WTC11 (cell line): ENCODE data around the gene MTG1. TPM values are rescaled to one million over a fixed set of nuclear protein-coding genes. Genes with fewer than 3 reads are reported as not detected.

Source experiments
- ATAC-seq: fragments of 200-7000 bp; cut with Tn5 transposase; 2 replicates; pipeline ENCODE4 v1.10.0; 2021; ENCODE audit warnings: mild to moderate bottlenecking, moderate library complexity
- CTCF ChIA-PET: fragments of 300-600 bp; sonication (Branson Sonifier 250); formaldehyde crosslinking; loops from one replicate; lab custom pipeline; 2021; ENCODE audit warnings: antibody characterized with exemption; lab: Charles Lee
- POLR2A ChIA-PET: fragments of 350-600 bp; sonication (Branson Sonifier 250); formaldehyde crosslinking; loops from one replicate; lab custom pipeline; 2021; ENCODE audit warnings: antibody characterized with exemption; lab: Charles Lee
- DNase-seq: peaks from one replicate; pipeline ENCODE4 v3.0.0; 2021; ENCODE audit warnings: low spot score
- H3K27ac Mint-ChIP-seq: 2 replicates; pipeline ENCODE4 v1.8.0; 2021; ENCODE audit warnings: mixed read lengths
- H3K27me3 Mint-ChIP-seq: 2 replicates; pipeline ENCODE4 v1.8.0; 2021; ENCODE audit warnings: low read depth, mild to moderate bottlenecking, moderate library complexity, mixed read lengths
- H3K36me3 Mint-ChIP-seq: 2 replicates; pipeline ENCODE4 v1.8.0; 2021; ENCODE audit warnings: mixed read lengths
- H3K4me1 Mint-ChIP-seq: 2 replicates; pipeline ENCODE4 v1.8.0; 2022; ENCODE audit warnings: mixed read lengths
- H3K4me3 Mint-ChIP-seq: 2 replicates; pipeline ENCODE4 v1.8.0; 2021; ENCODE audit warnings: mild to moderate bottlenecking, moderate library complexity, mixed read lengths
- H3K9me3 Mint-ChIP-seq: 2 replicates; pipeline ENCODE4 v1.8.0; 2021; ENCODE audit warnings: mixed read lengths
- ATF1 ChIP-seq: sonication (generic); formaldehyde crosslinking; IDR thresholded peaks from 2 replicates; pipeline ENCODE4 v1.8.1; 2023; ENCODE audit warnings: mild to moderate bottlenecking, moderate library complexity, missing genetic modification reagents
- ATF2 ChIP-seq: sonication (generic); formaldehyde crosslinking; IDR thresholded peaks from 2 replicates; pipeline ENCODE4 v1.8.1; 2022; ENCODE audit warnings: low read depth, missing genetic modification reagents, borderline replicate concordance
- CBFB ChIP-seq: sonication (generic); formaldehyde crosslinking; IDR thresholded peaks from 2 replicates; pipeline ENCODE4 v1.8.1; 2022; ENCODE audit warnings: mild to moderate bottlenecking, low read depth, missing genetic modification reagents
- EMX1 ChIP-seq: fragments of 250-450 bp; sonication (Bioruptor Pico); IDR thresholded peaks from 2 replicates; pipeline ENCODE4 v1.8.0; 2021; ENCODE audit warnings: mild to moderate bottlenecking
- ETV6 ChIP-seq: sonication (generic); formaldehyde crosslinking; IDR thresholded peaks from 2 replicates; pipeline ENCODE4 v1.8.1; 2022; ENCODE audit warnings: mild to moderate bottlenecking, missing genetic modification reagents
- FOXJ3 ChIP-seq: sonication (generic); formaldehyde crosslinking; IDR thresholded peaks from 2 replicates; pipeline ENCODE4 v1.9.0; 2021; ENCODE audit warnings: missing genetic modification reagents, mild to moderate bottlenecking, borderline replicate concordance
- FOXK1 ChIP-seq: sonication (generic); formaldehyde crosslinking; IDR thresholded peaks from 2 replicates; pipeline ENCODE4 v1.8.0; 2022; ENCODE audit warnings: mild to moderate bottlenecking, moderate library complexity, missing genetic modification reagents
- FOXP4 ChIP-seq: sonication (generic); formaldehyde crosslinking; IDR thresholded peaks from 2 replicates; pipeline ENCODE4 v1.8.0; 2022; ENCODE audit warnings: mild to moderate bottlenecking, missing genetic modification reagents
- GTF2I ChIP-seq: fragments of 250-450 bp; sonication (Bioruptor Pico); conservative IDR thresholded peaks from 2 replicates; pipeline ENCODE4 v1.4.0; 2021; ENCODE audit warnings: mild to moderate bottlenecking
- IRF2 ChIP-seq: sonication (generic); formaldehyde crosslinking; IDR thresholded peaks from 2 replicates; pipeline ENCODE4 v1.8.0; 2022; ENCODE audit warnings: low read depth, missing genetic modification reagents, borderline replicate concordance
- JUN ChIP-seq: sonication (generic); formaldehyde crosslinking; IDR thresholded peaks from 2 replicates; pipeline ENCODE4 v1.8.0; 2023; ENCODE audit warnings: mild to moderate bottlenecking, missing genetic modification reagents
- NFATC4 ChIP-seq: fragments of 250-450 bp; sonication (Bioruptor Pico); IDR thresholded peaks from 2 replicates; pipeline ENCODE4 v1.9.0; 2021; ENCODE audit warnings: mild to moderate bottlenecking
- SMAD3 ChIP-seq: sonication (generic); formaldehyde crosslinking; IDR thresholded peaks from 2 replicates; pipeline ENCODE4 v1.8.0; 2022; ENCODE audit warnings: missing genetic modification reagents, mild to moderate bottlenecking, borderline replicate concordance
- TCF7 ChIP-seq: sonication (generic); formaldehyde crosslinking; IDR thresholded peaks from 2 replicates; pipeline ENCODE4 v1.8.0; 2022; ENCODE audit warnings: mild to moderate bottlenecking, low read depth, missing genetic modification reagents, moderate library complexity
- TEAD1 ChIP-seq: sonication (generic); formaldehyde crosslinking; IDR thresholded peaks from 2 replicates; pipeline ENCODE4 v1.8.0; 2022; ENCODE audit warnings: mild to moderate bottlenecking, missing genetic modification reagents
- TP53 ChIP-seq: sonication (generic); formaldehyde crosslinking; IDR thresholded peaks from 2 replicates; pipeline ENCODE4 v1.8.1; 2023; ENCODE audit warnings: mild to moderate bottlenecking, missing genetic modification reagents
- ZBTB21 ChIP-seq: sonication (generic); formaldehyde crosslinking; IDR thresholded peaks from 2 replicates; pipeline ENCODE4 v1.8.1; 2023; ENCODE audit warnings: mild to moderate bottlenecking, missing genetic modification reagents, borderline replicate concordance
- ZBTB43 ChIP-seq: sonication (generic); formaldehyde crosslinking; IDR thresholded peaks from 2 replicates; pipeline ENCODE4 v1.8.1; 2023; ENCODE audit warnings: mild to moderate bottlenecking, missing genetic modification reagents
- ZNF232 ChIP-seq: sonication (generic); formaldehyde crosslinking; IDR thresholded peaks from 2 replicates; pipeline ENCODE4 v1.8.0; 2022; ENCODE audit warnings: mild to moderate bottlenecking, missing genetic modification reagents
- total RNA-seq: library from RNA; stranded (reverse); gene quantifications from 3 replicates; pipeline ENCODE4 v1.2.3, GENCODE V29; 2021
- TF ChIP-seq, protein P1 (sequence below): sonication (generic); formaldehyde crosslinking; IDR thresholded peaks from 2 replicates; pipeline ENCODE4 v1.8.0; 2023; ENCODE audit warnings: mild to moderate bottlenecking, missing genetic modification reagents
- TF ChIP-seq, protein P2 (sequence below): fragments of 250-450 bp; sonication (Bioruptor Pico); IDR thresholded peaks from 2 replicates; pipeline ENCODE4 v1.9.0; 2021; ENCODE audit warnings: mild to moderate bottlenecking
- TF ChIP-seq, protein P3 (sequence below): sonication (generic); formaldehyde crosslinking; IDR thresholded peaks from 2 replicates; pipeline ENCODE4 v1.8.0; 2022; ENCODE audit warnings: mild to moderate bottlenecking, missing genetic modification reagents

The MTG1 gene
- total RNA-seq, 1 experiment from 2014 or later, result 63.0 TPM

DNA sequence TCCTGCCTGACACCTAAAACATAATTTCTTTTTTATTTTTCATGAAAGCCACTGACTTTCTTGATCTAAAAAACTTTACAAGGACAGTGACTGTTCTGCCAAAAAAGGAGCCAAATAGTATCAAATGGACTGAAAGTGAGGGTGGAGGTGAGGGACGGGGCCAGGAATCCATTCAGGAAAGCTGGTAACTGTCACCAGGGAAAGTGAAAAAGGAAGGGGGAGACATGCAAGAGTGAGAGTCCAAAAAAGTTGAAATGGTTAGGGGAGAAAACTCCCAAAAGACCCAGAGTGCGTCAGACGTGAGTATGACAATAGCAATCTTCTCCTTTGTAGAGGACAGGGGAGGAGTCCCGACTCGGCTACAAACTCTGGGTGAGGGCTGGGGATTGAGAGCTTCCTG, 49.7 kb upstream of the MTG1 start (continued):
- TF ChIP-seq, protein P1, sequence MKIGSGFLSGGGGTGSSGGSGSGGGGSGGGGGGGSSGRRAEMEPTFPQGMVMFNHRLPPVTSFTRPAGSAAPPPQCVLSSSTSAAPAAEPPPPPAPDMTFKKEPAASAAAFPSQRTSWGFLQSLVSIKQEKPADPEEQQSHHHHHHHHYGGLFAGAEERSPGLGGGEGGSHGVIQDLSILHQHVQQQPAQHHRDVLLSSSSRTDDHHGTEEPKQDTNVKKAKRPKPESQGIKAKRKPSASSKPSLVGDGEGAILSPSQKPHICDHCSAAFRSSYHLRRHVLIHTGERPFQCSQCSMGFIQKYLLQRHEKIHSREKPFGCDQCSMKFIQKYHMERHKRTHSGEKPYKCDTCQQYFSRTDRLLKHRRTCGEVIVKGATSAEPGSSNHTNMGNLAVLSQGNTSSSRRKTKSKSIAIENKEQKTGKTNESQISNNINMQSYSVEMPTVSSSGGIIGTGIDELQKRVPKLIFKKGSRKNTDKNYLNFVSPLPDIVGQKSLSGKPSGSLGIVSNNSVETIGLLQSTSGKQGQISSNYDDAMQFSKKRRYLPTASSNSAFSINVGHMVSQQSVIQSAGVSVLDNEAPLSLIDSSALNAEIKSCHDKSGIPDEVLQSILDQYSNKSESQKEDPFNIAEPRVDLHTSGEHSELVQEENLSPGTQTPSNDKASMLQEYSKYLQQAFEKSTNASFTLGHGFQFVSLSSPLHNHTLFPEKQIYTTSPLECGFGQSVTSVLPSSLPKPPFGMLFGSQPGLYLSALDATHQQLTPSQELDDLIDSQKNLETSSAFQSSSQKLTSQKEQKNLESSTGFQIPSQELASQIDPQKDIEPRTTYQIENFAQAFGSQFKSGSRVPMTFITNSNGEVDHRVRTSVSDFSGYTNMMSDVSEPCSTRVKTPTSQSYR (CRISPR knock-in tag), result no peak
- no peak for TF ChIP-seq NFATC4 (CRISPR knock-in tag)
- no peak for TF ChIP-seq ATF1 (CRISPR knock-in tag)
- no peak for TF ChIP-seq JUN (CRISPR knock-in tag)

GRCh38 chr10:133346413-133346812, 47.5 kb upstream of the MTG1 start:
- TF ChIP-seq FOXK1 (CRISPR knock-in tag), result no peak
- TF ChIP-seq ZBTB21 (CRISPR knock-in tag), result no peak
- TF ChIP-seq TEAD1 (CRISPR knock-in tag), result no peak
- no peak for TF ChIP-seq ZNF232 (CRISPR knock-in tag)
- TF ChIP-seq FOXP4 (CRISPR knock-in tag), result no peak
- no peak for TF ChIP-seq IRF2 (CRISPR knock-in tag)
- TF ChIP-seq ATF2, result no peak
- TF ChIP-seq, protein P2, sequence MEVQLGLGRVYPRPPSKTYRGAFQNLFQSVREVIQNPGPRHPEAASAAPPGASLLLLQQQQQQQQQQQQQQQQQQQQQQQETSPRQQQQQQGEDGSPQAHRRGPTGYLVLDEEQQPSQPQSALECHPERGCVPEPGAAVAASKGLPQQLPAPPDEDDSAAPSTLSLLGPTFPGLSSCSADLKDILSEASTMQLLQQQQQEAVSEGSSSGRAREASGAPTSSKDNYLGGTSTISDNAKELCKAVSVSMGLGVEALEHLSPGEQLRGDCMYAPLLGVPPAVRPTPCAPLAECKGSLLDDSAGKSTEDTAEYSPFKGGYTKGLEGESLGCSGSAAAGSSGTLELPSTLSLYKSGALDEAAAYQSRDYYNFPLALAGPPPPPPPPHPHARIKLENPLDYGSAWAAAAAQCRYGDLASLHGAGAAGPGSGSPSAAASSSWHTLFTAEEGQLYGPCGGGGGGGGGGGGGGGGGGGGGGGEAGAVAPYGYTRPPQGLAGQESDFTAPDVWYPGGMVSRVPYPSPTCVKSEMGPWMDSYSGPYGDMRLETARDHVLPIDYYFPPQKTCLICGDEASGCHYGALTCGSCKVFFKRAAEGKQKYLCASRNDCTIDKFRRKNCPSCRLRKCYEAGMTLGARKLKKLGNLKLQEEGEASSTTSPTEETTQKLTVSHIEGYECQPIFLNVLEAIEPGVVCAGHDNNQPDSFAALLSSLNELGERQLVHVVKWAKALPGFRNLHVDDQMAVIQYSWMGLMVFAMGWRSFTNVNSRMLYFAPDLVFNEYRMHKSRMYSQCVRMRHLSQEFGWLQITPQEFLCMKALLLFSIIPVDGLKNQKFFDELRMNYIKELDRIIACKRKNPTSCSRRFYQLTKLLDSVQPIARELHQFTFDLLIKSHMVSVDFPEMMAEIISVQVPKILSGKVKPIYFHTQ (CRISPR knock-in tag), result no peak
- no peak for TF ChIP-seq ETV6
- no peak for TF ChIP-seq SMAD3 (CRISPR knock-in tag)
- TF ChIP-seq GTF2I (CRISPR knock-in tag), result no peak
- no peak for TF ChIP-seq CBFB
- no peak for TF ChIP-seq TCF7 (CRISPR knock-in tag)
- TF ChIP-seq EMX1 (CRISPR knock-in tag), result no peak
- no peak for TF ChIP-seq FOXJ3 (CRISPR knock-in tag)
- no peak for TF ChIP-seq TP53 (CRISPR knock-in tag)
- no peak for TF ChIP-seq ZBTB43 (CRISPR knock-in tag)
- TF ChIP-seq, protein P3, sequence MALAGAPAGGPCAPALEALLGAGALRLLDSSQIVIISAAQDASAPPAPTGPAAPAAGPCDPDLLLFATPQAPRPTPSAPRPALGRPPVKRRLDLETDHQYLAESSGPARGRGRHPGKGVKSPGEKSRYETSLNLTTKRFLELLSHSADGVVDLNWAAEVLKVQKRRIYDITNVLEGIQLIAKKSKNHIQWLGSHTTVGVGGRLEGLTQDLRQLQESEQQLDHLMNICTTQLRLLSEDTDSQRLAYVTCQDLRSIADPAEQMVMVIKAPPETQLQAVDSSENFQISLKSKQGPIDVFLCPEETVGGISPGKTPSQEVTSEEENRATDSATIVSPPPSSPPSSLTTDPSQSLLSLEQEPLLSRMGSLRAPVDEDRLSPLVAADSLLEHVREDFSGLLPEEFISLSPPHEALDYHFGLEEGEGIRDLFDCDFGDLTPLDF (CRISPR knock-in tag), result no peak
- POLR2A ChIA-PET, result interaction anchor here (0.7 kb wide), 1 partner anchor 419 kb away, joined by 3 read pairs; no protein-coding TSS in a partner anchor
- H3K36me3 Mint-ChIP-seq, result no peaks in the 10 kb centered on the region
- H3K9me3 Mint-ChIP-seq, result peaks cover 6% of the 10 kb centered on the region
- ATAC-seq, result peak; percentile 9; the same call in 1 of the 2 replicates
- H3K27ac Mint-ChIP-seq, result no peak overlapping the region
- CTCF ChIA-PET, result interaction anchor here (1.2 to 2.0 kb wide), 3 partner anchors 11 to 22 kb away, joined by 4 to 7 read pairs (median 7); partner anchors contain the start of gene FUOM
- H3K4me1 Mint-ChIP-seq, result peaks cover 15% of the 10 kb centered on the region
- peaks cover 23% of the 10 kb centered on the region for H3K27me3 Mint-ChIP-seq
- H3K4me3 Mint-ChIP-seq, result no peak overlapping the region
- DNase-seq, result no peak
